Heart left ventricle (tissue), 16 donors: Measurements from ENCODE around the gene AP5B1. TPM values are rescaled to one million over a fixed set of nuclear protein-coding genes. Genes with fewer than 3 reads are reported as not detected.

ENCODE experiments used
- ATAC-seq, 4 donors: fragments of 200-7000 bp; cut with Tn5 transposase; one replicate each; pipeline ENCODE4 v1.9.1; 2020 to 2022; ENCODE audit warnings: moderate library complexity in 4 of 4, mild to moderate bottlenecking in 3 of 4, moderate number of reproducible peaks in 1 of 4
- DNase-seq, 5 donors: peaks; one replicate each; pipeline ENCODE4 v3.0.0-alpha.2; 2020
- H3K27ac ChIP-seq, 12 donors: fragments of 200-600 bp; sonication (generic) in 4 of 12; one replicate each; pipeline versions ENCODE4 v1.5.0 to v1.8.0; 2016 to 2022; ENCODE audit warnings: mild to moderate bottlenecking in 2 of 12
- H3K27me3 ChIP-seq, 9 donors: fragments of 200-600 bp; sonication (generic) in 2 of 9; one replicate each; pipeline versions ENCODE4 v1.5.1 to v1.8.0; 2016 to 2022; ENCODE audit warnings: mild to moderate bottlenecking in 3 of 9
- H3K36me3 ChIP-seq, 9 donors: fragments of 200-600 bp; sonication (generic) in 2 of 9; one replicate each; pipeline versions ENCODE4 v1.5.0 to v1.8.0; 2018 to 2022; ENCODE audit warnings: mild to moderate bottlenecking in 2 of 9
- H3K4me1 ChIP-seq, 12 donors: fragments of 200-600 bp; sonication (generic) in 4 of 12; one replicate each; pipeline versions ENCODE4 v1.5.0 to v1.8.0; 2016 to 2022; ENCODE audit warnings: mild to moderate bottlenecking in 3 of 12
- H3K4me3 ChIP-seq, 12 donors: fragments of 200-600 bp; sonication (generic) in 4 of 12; one replicate each; pipeline versions ENCODE4 v1.5.0 to v1.8.0; 2017 to 2022; ENCODE audit warnings: mild to moderate bottlenecking in 9 of 12, moderate library complexity in 4 of 12
- H3K9me3 ChIP-seq, 12 donors: fragments of 200-600 bp; sonication (generic) in 4 of 12; one replicate each; pipeline versions ENCODE4 v1.5.0 to v1.8.0; 2016 to 2022; ENCODE audit warnings: mild to moderate bottlenecking in 1 of 12
- POLR2A ChIP-seq, 2 donors: fragments of 450-650 bp; IDR thresholded peaks; one replicate each; pipeline ENCODE4 v1.6.1; 2017; ENCODE audit warnings: antibody characterized with exemption in 2 of 2, mild to moderate bottlenecking in 2 of 2, moderate library complexity in 2 of 2
- WGBS, 4 donors: extraction: QIAGEN DNeasy Blood & Tissue Kit in 2 of 4; methylation state at CpG; one replicate each; pipeline versions ENCODE4 v1.1.5 to v1.1.7; 2013 to 2018; 5-methylcytosine and 5-hydroxymethylcytosine counted together
- intact Hi-C, 10 donors: fragments of 100-400 bp; cut with DNase I; formaldehyde crosslinking; loops; one replicate each; pipeline versions ENCODE4 v1.11.1 to v1.14.2; 2022
- polyA plus RNA-seq, 2 donors: library from polyadenylated mRNA; stranded (reverse); fragments of 200-250 nt; gene quantifications; one replicate each; pipeline ENCODE4 v1.2.3, GENCODE V29; 2013
- total RNA-seq, 9 donors: library from RNA; depleted of rRNA in 2 of 9; stranded (reverse); fragments of >200 nt in 2 of 9; fragmentation: NEBNext Ultra II Directional in 3 of 9; extraction: Animal tissue kit (Norgen Biotek cat#: 25700) in 3 of 9; gene quantifications; one replicate each; pipeline versions ENCODE4 v1.1.0 to v1.2.4, GENCODE V29; 2016 to 2023
- TF ChIP-seq, protein P1 (sequence below), 12 donors: fragments of 200-600 bp; sonication (generic) in 4 of 12; IDR thresholded peaks; one replicate each; pipeline versions ENCODE4 v1.5.0 to v1.8.0; 2018 to 2022; ENCODE audit warnings: antibody characterized with exemption in 12 of 12, mild to moderate bottlenecking in 5 of 12
- donor health status: ischemic (EF 13 %, LVEDD 7.1; RV severe dilation, severe dysfunction).
- donor health status: healthy with polysubstance abuse.
- donor health status: DM: no; HTN: yes; CAD: no.
- donor health status: DM: no; HTN: no; CAD: no.
- donor health status: ischemic (EF 25% LVEDD 6.9; RV normal size, moderate dysfunction).
- donor health status: ischemic (EF 25% LVEDD 5.7; RV mildly dilated, moderate dysfunction).
- donor health status: healthy.
- donor health status: DM: yes; HTN: yes; CAD: no.
- donor health status: ischemic (EF 35%, LVEDD 5.7; RV mildly dilated, moderate dysfunction).
- donor health status: nonischemic (EF 11% LVEDD 7.7; RV severe dilation, severe dysfunction).
- donor health status: DM: yes; HTN: yes; CAD: no.
- donor health status: PGD.
- donor health status: ischemic (EF 29% LVEDD 5.4; RV normal size, mild dysfunction).
- donor health status: nonischemic (EF 23%, LVEDD 6.1; RV moderate dilation, normal function).

The AP5B1 gene
- total and polyA plus RNA-seq, 11 donors: 4.4 to 17.7 (median 8.7) TPM

DNA sequence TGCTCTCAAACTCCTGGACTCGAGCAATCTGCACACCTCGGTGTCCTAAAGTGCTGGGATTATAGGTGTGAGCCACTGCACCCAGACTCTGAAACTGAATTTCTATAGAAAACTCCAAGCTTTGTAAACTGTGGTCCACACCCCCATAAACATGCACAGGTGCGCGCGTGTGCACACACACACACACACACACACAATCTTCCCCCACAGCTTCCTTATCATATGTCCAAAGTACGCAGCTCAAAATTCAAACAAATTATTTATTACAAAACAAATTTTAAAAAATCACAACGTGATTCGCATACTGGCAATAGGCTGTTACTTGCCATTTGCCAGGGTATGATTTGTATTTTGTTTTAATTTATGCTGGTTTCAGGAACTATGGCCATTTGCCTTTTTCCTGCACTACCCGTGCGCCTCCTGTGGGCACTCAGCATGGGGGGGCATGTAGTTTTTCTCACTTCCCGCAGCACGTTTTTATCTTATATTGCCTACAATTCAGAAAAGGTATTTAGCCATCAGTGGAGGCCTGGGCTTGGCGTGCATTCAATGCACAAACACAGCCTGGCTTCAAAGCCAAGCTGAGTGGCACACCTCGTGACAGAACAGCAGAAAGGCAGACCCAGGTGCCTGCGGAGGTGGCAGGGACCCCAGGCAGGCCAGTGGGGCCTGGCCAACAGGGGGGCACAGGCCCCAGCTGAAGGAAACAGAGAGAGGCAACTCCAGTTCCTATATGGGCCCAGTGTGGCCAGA lies 42.2 kb upstream of the AP5B1 start:
- DNase-seq (no peak), ATAC-seq (no peak)
- WGBS, 4 donors: 76 to 86% (median 85%) methylated on average over 15 of the region's 15 CpGs
- H3K9me3 ChIP-seq: no peaks in the 10 kb centered on the region
- H3K4me3 ChIP-seq: no peak overlapping the region
- no peak for TF ChIP-seq POLR2A (IDR thresholded peaks at IDR 0.05)
- TF ChIP-seq, protein P1, sequence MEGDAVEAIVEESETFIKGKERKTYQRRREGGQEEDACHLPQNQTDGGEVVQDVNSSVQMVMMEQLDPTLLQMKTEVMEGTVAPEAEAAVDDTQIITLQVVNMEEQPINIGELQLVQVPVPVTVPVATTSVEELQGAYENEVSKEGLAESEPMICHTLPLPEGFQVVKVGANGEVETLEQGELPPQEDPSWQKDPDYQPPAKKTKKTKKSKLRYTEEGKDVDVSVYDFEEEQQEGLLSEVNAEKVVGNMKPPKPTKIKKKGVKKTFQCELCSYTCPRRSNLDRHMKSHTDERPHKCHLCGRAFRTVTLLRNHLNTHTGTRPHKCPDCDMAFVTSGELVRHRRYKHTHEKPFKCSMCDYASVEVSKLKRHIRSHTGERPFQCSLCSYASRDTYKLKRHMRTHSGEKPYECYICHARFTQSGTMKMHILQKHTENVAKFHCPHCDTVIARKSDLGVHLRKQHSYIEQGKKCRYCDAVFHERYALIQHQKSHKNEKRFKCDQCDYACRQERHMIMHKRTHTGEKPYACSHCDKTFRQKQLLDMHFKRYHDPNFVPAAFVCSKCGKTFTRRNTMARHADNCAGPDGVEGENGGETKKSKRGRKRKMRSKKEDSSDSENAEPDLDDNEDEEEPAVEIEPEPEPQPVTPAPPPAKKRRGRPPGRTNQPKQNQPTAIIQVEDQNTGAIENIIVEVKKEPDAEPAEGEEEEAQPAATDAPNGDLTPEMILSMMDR (IDR thresholded peaks at IDR 0.05): no peak
- no peaks in the 10 kb centered on the region for H3K36me3 ChIP-seq
- intact Hi-C loops: loop anchor here in 1 of 10 donors (5.0 kb wide), 1 partner anchor 121 kb away; no protein-coding TSS in a partner anchor
- H3K4me1 ChIP-seq: peaks cover 0 to 3% (median 0%) of the 10 kb centered on the region in 12 donors
- no peak overlapping the region for H3K27ac ChIP-seq
- no peaks in the 10 kb centered on the region for H3K27me3 ChIP-seq

DNA sequence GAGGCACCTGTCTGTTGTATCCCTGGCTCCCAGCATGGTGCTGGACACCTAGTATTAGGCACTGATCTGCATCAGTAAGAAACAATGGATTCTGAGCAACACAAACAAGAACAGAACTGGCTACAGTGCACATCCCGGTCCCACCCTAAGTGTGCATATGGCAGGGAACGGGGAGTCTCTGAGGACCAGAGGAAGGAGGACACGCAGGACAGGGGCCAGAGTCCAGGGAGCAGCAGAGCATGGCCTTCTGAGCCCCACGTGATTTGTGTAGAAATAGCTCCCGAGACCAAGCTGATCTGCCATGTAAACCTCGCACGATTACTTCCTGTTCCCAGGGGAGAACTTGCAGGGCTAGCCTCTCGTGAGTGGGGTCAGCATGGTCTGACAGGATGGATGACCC lies 40.3 kb upstream of the AP5B1 start:
- no peak for DNase-seq
- H3K27me3 ChIP-seq: no peaks in the 10 kb centered on the region
- peaks cover 0 to 10% (median 5%) of the 10 kb centered on the region in 12 donors for H3K4me1 ChIP-seq
- TF ChIP-seq, protein P1 (IDR thresholded peaks at IDR 0.05): no peak
- no peak for TF ChIP-seq POLR2A (IDR thresholded peaks at IDR 0.05)
- 55 to 64% (median 58%) methylated on average over 8 of the region's 8 CpGs for WGBS, 4 donors
- no peak overlapping the region for H3K27ac ChIP-seq
- intact Hi-C loops: loop anchor here in 1 of 10 donors (5.0 kb wide), 1 partner anchor 119 kb away; no protein-coding TSS in a partner anchor
- ATAC-seq: no peak
- no peaks in the 10 kb centered on the region for H3K9me3 ChIP-seq
- H3K36me3 ChIP-seq: no peaks in the 10 kb centered on the region
- H3K4me3 ChIP-seq: no peak overlapping the region

DNA sequence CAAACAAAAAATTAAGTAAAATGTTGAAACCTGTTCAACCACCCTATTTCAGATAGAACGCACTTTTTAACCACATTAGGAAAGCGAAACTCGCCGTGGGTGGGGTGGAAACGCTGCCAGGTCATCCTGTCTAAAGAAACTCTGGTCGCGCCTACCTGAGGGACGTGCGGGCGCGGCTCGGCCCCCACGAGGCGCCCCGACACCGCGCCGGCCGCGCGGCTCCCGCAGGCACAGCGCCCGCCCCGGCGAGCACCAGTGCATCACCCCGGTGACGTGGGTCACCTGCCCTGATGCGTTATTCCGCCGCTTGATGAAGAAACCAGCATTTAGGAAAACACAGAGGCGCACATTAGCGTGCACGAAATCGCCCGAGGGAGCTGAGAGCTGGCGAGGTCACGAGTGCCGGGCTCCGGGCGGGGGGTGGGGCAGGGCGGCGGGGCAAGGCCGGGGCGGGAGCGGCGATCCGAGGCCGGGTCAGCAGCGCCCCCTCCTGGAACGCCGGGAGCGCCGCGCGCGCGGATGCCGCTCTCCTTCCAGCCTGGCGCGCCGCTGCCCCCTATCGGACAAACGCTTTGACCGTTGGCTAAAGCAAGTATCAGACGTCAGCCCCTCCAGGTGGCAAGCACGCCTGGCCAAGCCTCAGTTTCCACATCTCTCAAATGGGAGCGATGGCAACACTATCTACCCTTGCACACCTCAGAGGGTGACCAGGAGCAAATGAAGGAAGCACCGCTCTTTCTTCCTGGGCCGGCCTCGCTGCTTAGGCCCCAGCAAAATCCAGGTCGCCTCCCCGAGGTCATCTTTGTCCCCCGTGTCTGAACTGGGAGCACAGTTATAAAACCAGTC lies 37.3 kb upstream of the AP5B1 start:
- Histone ChIP-seq H3K36me3 (no peaks in the 10 kb centered on the region), H3K4me1 (peaks cover 0 to 25% (median 5%) of the 10 kb centered on the region in 12 donors), H3K27me3 (no peaks in the 10 kb centered on the region), H3K9me3 (no peaks in the 10 kb centered on the region), H3K4me3 (peak overlapping the region; percentile 31 to 83 (median 67)), H3K27ac (peak overlapping the region in 11 of 12 donors; percentile 33 to 86 (median 62))
- DNase-seq: peak; percentile 92 to 97 (median 94)
- TF ChIP-seq, protein P1 (IDR thresholded peaks at IDR 0.05): peak in 11 of 12 donors; percentile 98 to 100 (median 100)
- no peak for TF ChIP-seq POLR2A (IDR thresholded peaks at IDR 0.05)
- 6 to 11% (median 9%) methylated on average over 40 to 74 of the region's 74 CpGs for WGBS, 4 donors
- ATAC-seq: peak; percentile 62 to 98 (median 96)
- intact Hi-C loops: loop anchor here in 9 of 10 donors (1.0 to 10.0 kb wide), 16 partner anchors 36 to 276 kb away; partner anchors contain the start of genes AP5B1 (in 7 of the 9), KAT5 (in 5 of the 9) and SIPA1 (in 1 of the 9)
